Measurements from ENCODE around the gene SDC1.
"Not testable (repeated sequence)": the region's sequence is repeated elsewhere in the genome, so short reads cannot be mapped to it uniquely, and the experiment has no call there.

Gene SDC1

GRCh38 chr2:20196053-20196656 lies 28.8 kb downstream of the SDC1 start:
- DNase-seq, result no peak

- DNase-seq, result no peak
Observed at GRCh38 chr2:20195431-20196033, 29.4 kb downstream of the SDC1 start.

DNA sequence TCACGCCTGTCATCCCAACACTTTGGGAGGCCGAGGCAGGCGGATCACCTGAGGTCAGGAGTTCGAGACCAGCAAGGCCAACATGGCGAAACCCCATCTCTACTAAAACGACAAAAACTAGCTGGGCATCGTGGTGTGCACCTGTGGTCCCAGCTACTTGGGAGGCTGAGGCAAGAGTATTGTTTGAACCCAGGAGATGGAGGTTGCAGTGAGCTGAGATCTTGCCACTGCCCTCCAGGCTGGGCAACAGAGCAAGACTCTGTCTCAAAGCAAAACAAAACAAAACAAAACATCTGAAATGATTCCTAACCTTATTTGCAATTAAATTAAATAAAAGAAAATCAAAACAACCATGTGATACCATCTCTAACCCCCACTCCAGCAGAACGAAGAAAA lies 29.9 kb downstream of the SDC1 start:
- DNase-seq, result not testable (repeated sequence)

GRCh38 chr2:20194097-20195015 lies 30.6 kb downstream of the SDC1 start:
- DNase-seq, result no peak

GRCh38 chr2:20193185-20193584 lies 31.7 kb downstream of the SDC1 start:
- DNase-seq, result no peak

DNA sequence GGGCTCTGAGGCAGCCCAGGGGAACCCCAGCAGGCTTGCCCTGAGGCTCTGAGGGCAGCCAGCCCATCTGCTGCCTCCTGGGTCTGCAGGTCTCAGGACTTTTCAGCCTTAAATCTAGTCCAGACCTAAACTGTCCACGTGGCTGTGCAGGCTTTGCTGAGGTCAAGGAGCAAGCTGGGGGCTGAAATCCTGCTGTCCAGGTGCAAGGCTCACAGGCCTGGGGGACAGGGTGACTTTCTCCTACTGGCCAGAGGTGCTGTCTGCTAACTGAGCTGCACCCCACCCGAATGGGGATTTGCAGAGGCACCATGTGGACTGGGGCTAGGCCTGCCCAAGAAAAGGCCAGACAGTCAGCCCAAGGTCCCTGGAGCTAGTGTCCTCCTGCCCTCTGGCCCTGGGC lies 32.1 kb downstream of the SDC1 start:
- no peak for DNase-seq

- no peak for DNase-seq
Observed at GRCh38 chr2:20191714-20192569, 33.0 kb downstream of the SDC1 start.

GRCh38 chr2:20190876-20191713 lies 33.8 kb downstream of the SDC1 start:
- DNase-seq, result no peak

DNA sequence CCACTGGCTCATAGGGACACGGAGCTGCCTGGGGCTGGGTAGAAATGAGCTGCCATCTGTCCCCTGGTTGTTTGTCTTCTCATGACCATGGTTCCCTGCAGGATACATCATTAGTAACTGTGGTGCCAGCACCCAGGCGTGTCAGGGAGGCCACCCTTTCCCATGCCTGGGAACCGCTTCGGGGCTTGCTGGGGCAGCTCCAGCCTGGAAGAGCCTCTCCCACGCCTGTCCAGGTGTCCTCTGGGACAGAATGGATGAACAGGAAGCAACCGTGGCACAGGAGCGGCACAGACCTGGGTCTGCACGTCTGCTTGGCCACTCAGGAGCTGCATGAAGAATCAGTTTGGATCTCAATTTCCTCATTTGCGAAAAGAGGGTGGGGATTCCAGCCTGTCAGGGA lies 34.8 kb downstream of the SDC1 start:
- DNase-seq, result no peak

- DNase-seq, result no peak
Observed at GRCh38 chr2:20189299-20189931, 35.5 kb downstream of the SDC1 start.

DNA sequence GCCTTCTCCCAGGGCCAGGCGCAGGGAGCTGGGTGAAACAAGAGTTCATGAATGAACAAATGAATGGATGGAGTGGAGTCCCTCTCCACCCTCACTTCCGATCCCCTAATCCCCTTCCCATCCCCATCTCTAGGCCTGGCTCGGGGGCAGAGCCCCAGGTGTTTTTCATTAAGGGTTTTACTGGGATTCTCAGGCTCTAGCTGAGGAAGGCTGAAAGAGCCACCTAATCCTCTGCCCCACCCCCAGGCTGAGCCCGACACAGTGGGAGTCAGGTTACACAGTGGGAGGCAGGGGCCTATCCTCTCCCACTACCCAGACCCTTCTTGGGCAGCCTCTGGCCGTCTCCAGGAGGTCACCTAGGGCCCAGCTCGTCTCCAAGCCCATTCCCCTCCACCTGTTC lies 36.1 kb downstream of the SDC1 start:
- no peak for DNase-seq

- DNase-seq, result no peak
Observed at GRCh38 chr2:20188201-20188600, 36.7 kb downstream of the SDC1 start.

DNA sequence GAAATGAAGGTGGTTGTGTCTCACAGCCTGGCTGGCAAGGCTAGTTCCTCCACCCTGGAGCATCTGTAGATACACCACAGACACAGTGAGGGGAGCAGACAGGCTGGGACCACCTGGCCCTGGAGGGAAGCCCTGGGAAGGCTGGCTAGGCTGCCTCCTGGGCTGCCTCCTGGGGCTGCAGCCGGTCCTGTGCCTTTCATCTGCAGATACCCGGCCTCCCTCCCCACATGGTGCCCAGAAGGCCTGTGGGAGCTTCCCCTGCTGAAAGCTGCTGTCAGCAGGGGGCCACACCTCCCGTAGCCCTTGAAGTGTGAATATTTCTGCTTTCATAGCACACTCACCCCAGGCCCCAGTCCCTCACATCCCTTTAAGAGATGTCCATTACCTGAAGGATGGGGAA lies 37.6 kb downstream of the SDC1 start:
- no peak for DNase-seq

GRCh38 chr2:20186855-20187187 lies 38.1 kb downstream of the SDC1 start:
- no peak for DNase-seq

DNA sequence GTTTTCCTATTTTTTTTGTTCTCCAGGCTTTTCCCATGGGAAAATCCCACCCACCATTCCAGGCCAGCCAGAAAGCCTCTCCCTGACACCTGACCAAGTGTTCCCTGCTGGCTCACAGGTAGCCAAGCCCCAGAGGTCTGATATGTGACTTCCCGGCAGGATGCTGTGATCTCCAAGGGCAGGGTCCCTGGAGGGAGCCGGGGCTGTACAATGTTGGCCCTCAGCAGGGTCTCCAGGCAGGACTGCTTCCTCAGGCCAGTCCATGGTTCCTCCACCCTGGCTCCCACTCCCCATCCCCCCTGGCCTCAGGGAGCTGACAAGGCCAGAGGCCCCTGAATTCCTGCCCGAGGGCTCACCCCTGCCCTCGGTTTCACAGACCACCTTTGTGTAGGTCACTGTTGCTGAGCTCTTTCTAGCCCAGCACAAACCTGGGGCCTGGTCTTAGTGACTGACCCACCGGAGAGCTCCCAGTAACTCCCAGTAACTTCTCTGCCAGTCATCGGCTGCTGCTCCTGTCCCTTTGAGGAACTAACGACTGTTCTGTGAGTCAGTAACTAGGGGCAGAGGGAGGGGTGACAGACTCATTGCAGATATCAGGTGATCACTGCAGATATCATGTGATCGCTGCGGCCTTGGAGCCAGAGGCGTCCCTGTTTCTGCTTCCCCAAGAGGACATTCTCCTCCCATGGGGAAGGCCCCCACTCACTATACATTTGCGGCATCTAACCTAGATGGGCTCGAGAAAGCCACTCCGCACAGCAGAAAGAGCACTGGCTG lies 38.7 kb downstream of the SDC1 start:
- no peak for DNase-seq

GRCh38 chr2:20185176-20186022 lies 39.5 kb downstream of the SDC1 start:
- no peak for DNase-seq

GRCh38 chr2:20184067-20184938 lies 40.6 kb downstream of the SDC1 start:
- DNase-seq, result no peak

GRCh38 chr2:20183373-20183772 lies 41.6 kb downstream of the SDC1 start:
- no peak for DNase-seq

Measured in NCI-H1092 treated with DMSO at 0.1 percent for 48 hours (cell line).